Liver (tissue), 3 donors: ENCODE data around the gene IFIT1.
"Not testable (repeated sequence)": the region's sequence is repeated elsewhere in the genome, so short reads cannot be mapped to it uniquely, and the experiment has no call there.

Experiments
- CTCF ChIP-seq: fragments of 150-350 bp; IDR thresholded peaks from 2 replicates; pipeline ENCODE4 v1.5.1; 2017; ENCODE audit warnings: improper control_type of control experiment, low read depth, low read length; ENCODE audit not compliant: missing input control
- EGR1 ChIP-seq, 2 donors: IDR thresholded peaks; 2 replicates each; pipeline ENCODE4 v1.6.1; 2016 to 2018; ENCODE audit warnings: antibody characterized with exemption in 2 of 2, low read depth in 2 of 2
- REST ChIP-seq: IDR thresholded peaks from 2 replicates; pipeline ENCODE4 v1.6.1; 2016; ENCODE audit warnings: antibody characterized with exemption, mild to moderate bottlenecking
- donor health status: healthy.
- donor health status: healthy.

- TF ChIP-seq EGR1 (IDR thresholded peaks at IDR 0.05; ENCODE audit: low read depth in 2 of 2); CTCF; REST: not testable (repeated sequence)
These were observed 16.9 kb downstream of the IFIT1 start for GRCh38 chr10:89409282-89409681.
